ENCODE results near the gene CCS. TPM values are rescaled to one million over a fixed set of nuclear protein-coding genes. Genes with fewer than 3 reads are reported as not detected.
A peak's percentile ranks its signal among the peaks of the same experiment; 100 is the strongest.

CCS gene
- total and polyA plus RNA-seq, 9 of the 15 experiments (the other 6 are each of a cell fraction or from before 2014, with no cell fraction given) = 1.1 to 46.6 (median 26.8) TPM

DNA sequence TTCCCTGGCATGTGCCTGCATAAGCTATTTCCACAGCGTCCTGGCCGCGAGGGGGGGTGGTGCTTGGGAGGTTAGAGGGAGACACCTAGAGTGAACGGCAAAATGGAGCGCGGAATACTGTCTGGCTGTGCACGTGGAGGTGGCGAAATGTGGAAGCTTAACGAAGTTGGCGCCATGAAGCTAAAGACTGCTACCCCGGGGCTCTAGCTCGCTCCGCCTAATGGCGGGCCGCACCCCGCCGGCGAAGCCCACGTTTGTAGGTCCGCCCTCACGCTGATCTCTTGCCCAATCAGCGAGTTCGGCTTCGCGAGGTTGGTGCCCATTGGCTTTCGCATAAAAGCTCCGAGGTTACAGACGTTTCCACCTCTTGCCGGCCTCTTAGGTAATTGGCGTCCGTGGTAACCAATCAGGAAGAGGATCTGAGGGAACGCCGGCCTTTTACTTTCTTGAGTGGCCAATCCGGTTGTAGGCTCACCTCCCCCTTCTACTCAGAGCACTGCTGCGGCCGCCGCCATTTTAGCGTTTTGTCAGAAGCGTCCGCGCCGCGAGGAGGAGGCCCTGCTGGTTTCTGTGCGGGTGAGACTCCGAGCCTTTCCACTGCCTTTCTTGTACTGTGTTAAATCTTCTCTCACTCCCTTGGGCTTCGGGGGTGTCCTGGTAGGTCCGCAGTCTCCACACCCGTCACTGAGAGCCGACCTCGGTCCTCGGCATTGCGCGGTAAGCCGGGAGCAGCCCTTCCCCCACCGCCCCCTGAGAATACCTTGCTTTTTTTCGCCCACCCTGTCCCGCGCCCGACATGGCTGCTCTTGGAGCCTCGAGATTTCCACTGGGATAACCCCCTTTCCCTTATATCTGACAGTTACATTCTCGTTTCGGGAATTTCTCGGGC lies 45.4 kb downstream of the CCS start, which contains the start of gene RBM4 (continued):
- TF ChIP-seq, protein P1, sequence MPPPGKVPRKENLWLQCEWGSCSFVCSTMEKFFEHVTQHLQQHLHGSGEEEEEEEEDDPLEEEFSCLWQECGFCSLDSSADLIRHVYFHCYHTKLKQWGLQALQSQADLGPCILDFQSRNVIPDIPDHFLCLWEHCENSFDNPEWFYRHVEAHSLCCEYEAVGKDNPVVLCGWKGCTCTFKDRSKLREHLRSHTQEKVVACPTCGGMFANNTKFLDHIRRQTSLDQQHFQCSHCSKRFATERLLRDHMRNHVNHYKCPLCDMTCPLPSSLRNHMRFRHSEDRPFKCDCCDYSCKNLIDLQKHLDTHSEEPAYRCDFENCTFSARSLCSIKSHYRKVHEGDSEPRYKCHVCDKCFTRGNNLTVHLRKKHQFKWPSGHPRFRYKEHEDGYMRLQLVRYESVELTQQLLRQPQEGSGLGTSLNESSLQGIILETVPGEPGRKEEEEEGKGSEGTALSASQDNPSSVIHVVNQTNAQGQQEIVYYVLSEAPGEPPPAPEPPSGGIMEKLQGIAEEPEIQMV (tag; conservative IDR thresholded peaks at IDR 0.05; ENCODE audit: low read depth) = peak; percentile 54; the same call in 1 of the 2 replicates
- TF ChIP-seq ZNF354B (CRISPR knock-in tag; IDR thresholded peaks at IDR 0.05) (no peak), CEBPG (CRISPR knock-in tag; IDR thresholded peaks at IDR 0.05) (peak; percentile 74), CEBPG (tag; conservative IDR thresholded peaks at IDR 0.05 in 1 of 2, IDR thresholded peaks at IDR 0.05 in 1 of 2) (peak; percentile 89 to 94), ESRRA (IDR thresholded peaks at IDR 0.05; ENCODE audit: borderline replicate concordance, low read depth) (peak; percentile 41; the same call in 1 of the 2 replicates), SAFB2 (IDR thresholded peaks at IDR 0.05; ENCODE audit: borderline replicate concordance, low read depth, low read length, severe bottlenecking) (no peak), PHTF2 (CRISPR knock-in tag; IDR thresholded peaks at IDR 0.05) (no peak), SNIP1 (IDR thresholded peaks at IDR 0.05; ENCODE audit: low read depth) (no peak), FOXM1 (IDR thresholded peaks at IDR 0.05; ENCODE audit: low read depth) (0 out of 2 replicates have a peak, but pooled peaks have one; percentile 7), FOXM1 (CRISPR knock-in tag; IDR thresholded peaks at IDR 0.05; ENCODE audit: low read depth) (no peak), ARID2 (IDR thresholded peaks at IDR 0.05) (no peak), MAFK (IDR thresholded peaks at IDR 0.05; ENCODE audit: low read length) (no peak; the same call in 1 of the 2 replicates), TAL1 (IDR thresholded peaks at IDR 0.05) (no peak), ZNF785 (CRISPR knock-in tag; IDR thresholded peaks at IDR 0.05) (no peak), BACH1 (tag; IDR thresholded peaks at IDR 0.05) (no peak), NCOA1 (IDR thresholded peaks at IDR 0.05; ENCODE audit: low read depth) (peak; percentile 31; the same call in 1 of the 2 replicates), SMAD4 (CRISPR knock-in tag; conservative IDR thresholded peaks at IDR 0.05) (peak; percentile 63)
- TF ChIP-seq, protein P2, sequence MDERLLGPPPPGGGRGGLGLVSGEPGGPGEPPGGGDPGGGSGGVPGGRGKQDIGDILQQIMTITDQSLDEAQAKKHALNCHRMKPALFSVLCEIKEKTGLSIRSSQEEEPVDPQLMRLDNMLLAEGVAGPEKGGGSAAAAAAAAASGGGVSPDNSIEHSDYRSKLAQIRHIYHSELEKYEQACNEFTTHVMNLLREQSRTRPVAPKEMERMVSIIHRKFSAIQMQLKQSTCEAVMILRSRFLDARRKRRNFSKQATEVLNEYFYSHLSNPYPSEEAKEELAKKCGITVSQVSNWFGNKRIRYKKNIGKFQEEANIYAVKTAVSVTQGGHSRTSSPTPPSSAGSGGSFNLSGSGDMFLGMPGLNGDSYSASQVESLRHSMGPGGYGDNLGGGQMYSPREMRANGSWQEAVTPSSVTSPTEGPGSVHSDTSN (CRISPR knock-in tag; IDR thresholded peaks at IDR 0.05; ENCODE audit: low read depth) = peak; percentile 75
- TF ChIP-seq, protein P2 (tag; conservative IDR thresholded peaks at IDR 0.05; ENCODE audit: low read depth) = peak; percentile 99
- TF ChIP-seq, protein P3, sequence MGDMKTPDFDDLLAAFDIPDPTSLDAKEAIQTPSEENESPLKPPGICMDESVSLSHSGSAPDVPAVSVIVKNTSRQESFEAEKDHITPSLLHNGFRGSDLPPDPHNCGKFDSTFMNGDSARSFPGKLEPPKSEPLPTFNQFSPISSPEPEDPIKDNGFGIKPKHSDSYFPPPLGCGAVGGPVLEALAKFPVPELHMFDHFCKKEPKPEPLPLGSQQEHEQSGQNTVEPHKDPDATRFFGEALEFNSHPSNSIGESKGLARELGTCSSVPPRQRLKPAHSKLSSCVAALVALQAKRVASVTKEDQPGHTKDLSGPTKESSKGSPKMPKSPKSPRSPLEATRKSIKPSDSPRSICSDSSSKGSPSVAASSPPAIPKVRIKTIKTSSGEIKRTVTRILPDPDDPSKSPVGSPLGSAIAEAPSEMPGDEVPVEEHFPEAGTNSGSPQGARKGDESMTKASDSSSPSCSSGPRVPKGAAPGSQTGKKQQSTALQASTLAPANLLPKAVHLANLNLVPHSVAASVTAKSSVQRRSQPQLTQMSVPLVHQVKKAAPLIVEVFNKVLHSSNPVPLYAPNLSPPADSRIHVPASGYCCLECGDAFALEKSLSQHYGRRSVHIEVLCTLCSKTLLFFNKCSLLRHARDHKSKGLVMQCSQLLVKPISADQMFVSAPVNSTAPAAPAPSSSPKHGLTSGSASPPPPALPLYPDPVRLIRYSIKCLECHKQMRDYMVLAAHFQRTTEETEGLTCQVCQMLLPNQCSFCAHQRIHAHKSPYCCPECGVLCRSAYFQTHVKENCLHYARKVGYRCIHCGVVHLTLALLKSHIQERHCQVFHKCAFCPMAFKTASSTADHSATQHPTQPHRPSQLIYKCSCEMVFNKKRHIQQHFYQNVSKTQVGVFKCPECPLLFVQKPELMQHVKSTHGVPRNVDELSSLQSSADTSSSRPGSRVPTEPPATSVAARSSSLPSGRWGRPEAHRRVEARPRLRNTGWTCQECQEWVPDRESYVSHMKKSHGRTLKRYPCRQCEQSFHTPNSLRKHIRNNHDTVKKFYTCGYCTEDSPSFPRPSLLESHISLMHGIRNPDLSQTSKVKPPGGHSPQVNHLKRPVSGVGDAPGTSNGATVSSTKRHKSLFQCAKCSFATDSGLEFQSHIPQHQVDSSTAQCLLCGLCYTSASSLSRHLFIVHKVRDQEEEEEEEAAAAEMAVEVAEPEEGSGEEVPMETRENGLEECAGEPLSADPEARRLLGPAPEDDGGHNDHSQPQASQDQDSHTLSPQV (IDR thresholded peaks at IDR 0.05) = peak; percentile 97
